HepG2 (cell line): ENCODE data around the gene STPG4. TPM values are rescaled to one million over a fixed set of nuclear protein-coding genes. Genes with fewer than 3 reads are reported as not detected.

Experiments used
- ASH2L ChIP-seq: fragments of 300-600, 200-600 bp; sonication (generic); IDR thresholded peaks from 2 replicates; pipeline ENCODE4 v1.7.0; 2017; ENCODE audit warnings: low read depth, mild to moderate bottlenecking, moderate library complexity, mixed read lengths, low read length; ENCODE audit not compliant: insufficient read length
- CHD4 ChIP-seq: fragments of 200-600 bp; sonication (generic); IDR thresholded peaks from 2 replicates; pipeline ENCODE4 v1.7.0; 2017; ENCODE audit warnings: mild to moderate bottlenecking, low read length, borderline replicate concordance
- HNF4G ChIP-seq, 2 experiments: sonication (generic) in 1 of 2; formaldehyde crosslinking in 1 of 2; IDR thresholded peaks; 2 replicates each; pipeline versions ENCODE4 v1.4.0 to v1.6.1; 2011 to 2020; ENCODE audit warnings: borderline replicate concordance in 2 of 2, low read depth in 2 of 2, mild to moderate bottlenecking in 2 of 2, low read length in 1 of 2, missing genetic modification reagents in 1 of 2, moderate library complexity in 1 of 2
- RFXAP ChIP-seq: sonication (generic); formaldehyde crosslinking; IDR thresholded peaks from 2 replicates; pipeline ENCODE4 v1.4.0; 2020; ENCODE audit warnings: missing genetic modification reagents, borderline replicate concordance
- ZNF121 ChIP-seq: sonication (generic); formaldehyde crosslinking; IDR thresholded peaks from 2 replicates; pipeline ENCODE4 v1.5.0; 2020; ENCODE audit warnings: mild to moderate bottlenecking, missing genetic modification reagents
- ZNF260 ChIP-seq: sonication (generic); formaldehyde crosslinking; IDR thresholded peaks from 2 replicates; pipeline ENCODE4 v1.4.0; 2020; ENCODE audit warnings: missing genetic modification reagents, low read depth, mild to moderate bottlenecking, borderline replicate concordance
- ZNF660 ChIP-seq: sonication (generic); formaldehyde crosslinking; IDR thresholded peaks from 2 replicates; pipeline ENCODE4 v1.5.1; 2020; ENCODE audit warnings: mild to moderate bottlenecking, low read depth, missing genetic modification reagents, borderline replicate concordance
- ZNF761 ChIP-seq: sonication (generic); formaldehyde crosslinking; conservative IDR thresholded peaks from 2 replicates; pipeline ENCODE4 v1.4.0; 2020; ENCODE audit warnings: mild to moderate bottlenecking, missing genetic modification reagents
- polyA plus RNA-seq, 8 experiments: library from polyadenylated mRNA; depleted of rRNA in 3 of 8; stranded (reverse) in 7 of 8; unstranded in 1 of 8; fragments of >200 nt; fragmentation: Illumina TruSeq in 4 of 8; extraction: Trizol in 4 of 8; gene quantifications; 2 replicates each; pipeline versions ENCODE4 v1.2.1 to v1.2.3, GENCODE V29; 2011 to 2016; ENCODE audit warnings: low read depth in 4 of 8, missing spikeins in 1 of 8, mixed read lengths in 1 of 8; ENCODE audit not compliant: insufficient read depth in 1 of 8
- total RNA-seq, 5 experiments: library from RNA; depleted of rRNA; stranded (reverse); fragments of >200 nt; fragmentation: Illumina TruSeq; extraction: Trizol; gene quantifications; 2 replicates each; pipeline ENCODE4 v1.2.3, GENCODE V29; 2016; ENCODE audit warnings: low read depth in 1 of 5
- TF ChIP-seq, protein P1 (sequence below): sonication (generic); formaldehyde crosslinking; IDR thresholded peaks from 2 replicates; pipeline ENCODE4 v1.9.0; 2021; ENCODE audit warnings: mild to moderate bottlenecking, missing genetic modification reagents
- TF ChIP-seq, protein P2 (sequence below): sonication (generic); formaldehyde crosslinking; IDR thresholded peaks from 2 replicates; pipeline ENCODE4 v1.4.0; 2020; ENCODE audit warnings: mild to moderate bottlenecking, missing genetic modification reagents
- TF ChIP-seq, protein P3 (sequence below): sonication (generic); formaldehyde crosslinking; IDR thresholded peaks from 2 replicates; pipeline ENCODE4 v1.4.0; 2020; ENCODE audit warnings: missing genetic modification reagents, mild to moderate bottlenecking, borderline replicate concordance
- TF ChIP-seq, protein P4 (sequence below): sonication (generic); formaldehyde crosslinking; IDR thresholded peaks from 2 replicates; pipeline ENCODE4 v1.5.1; 2020; ENCODE audit warnings: mild to moderate bottlenecking, missing genetic modification reagents

The STPG4 gene
- total and polyA plus RNA-seq, 2 of the 13 experiments (the other 11 are each of a cell fraction or from before 2014, with no cell fraction given), result 0.11 to 0.15 TPM

DNA sequence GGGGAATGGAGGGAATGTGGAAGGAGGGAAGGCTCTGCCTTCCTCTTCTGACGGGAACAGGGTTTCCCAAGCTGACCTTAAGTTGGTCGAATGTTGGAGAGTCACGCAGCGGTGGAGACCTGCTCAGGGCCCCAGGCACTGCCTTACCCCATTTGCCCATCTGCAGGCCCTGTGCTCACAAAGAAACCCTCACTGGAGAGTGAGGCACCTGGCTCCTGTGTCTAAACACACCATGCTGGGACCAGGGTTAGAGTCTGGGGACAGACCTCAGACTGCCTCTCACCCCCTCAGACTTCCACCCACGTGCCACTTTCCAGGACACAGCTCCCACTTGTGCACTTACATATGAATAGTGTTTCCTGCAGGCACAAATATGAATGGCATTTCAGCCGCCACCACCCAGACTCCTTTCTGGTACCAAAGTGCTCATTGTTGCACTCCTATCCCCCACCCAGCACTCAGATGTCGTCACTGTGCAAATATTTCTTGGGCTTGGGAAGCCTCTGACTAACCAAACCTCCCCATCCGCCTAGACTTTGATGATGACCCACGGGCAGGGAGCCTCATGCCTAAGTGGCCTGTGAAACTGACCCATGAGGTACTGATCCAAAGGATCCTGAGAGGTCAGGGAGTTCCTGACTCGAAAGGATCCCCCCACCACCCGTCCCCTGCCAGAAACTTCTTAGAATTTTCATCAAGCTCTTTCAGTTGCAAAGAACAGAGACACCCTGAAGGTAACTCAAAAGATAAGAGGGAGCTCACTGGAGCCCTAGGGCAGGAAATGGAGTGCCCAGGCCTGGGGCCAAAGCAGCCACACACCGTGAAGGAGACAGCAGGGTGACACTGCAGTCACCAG, 78.3 kb downstream of the STPG4 start (continued):
- TF ChIP-seq, protein P1, sequence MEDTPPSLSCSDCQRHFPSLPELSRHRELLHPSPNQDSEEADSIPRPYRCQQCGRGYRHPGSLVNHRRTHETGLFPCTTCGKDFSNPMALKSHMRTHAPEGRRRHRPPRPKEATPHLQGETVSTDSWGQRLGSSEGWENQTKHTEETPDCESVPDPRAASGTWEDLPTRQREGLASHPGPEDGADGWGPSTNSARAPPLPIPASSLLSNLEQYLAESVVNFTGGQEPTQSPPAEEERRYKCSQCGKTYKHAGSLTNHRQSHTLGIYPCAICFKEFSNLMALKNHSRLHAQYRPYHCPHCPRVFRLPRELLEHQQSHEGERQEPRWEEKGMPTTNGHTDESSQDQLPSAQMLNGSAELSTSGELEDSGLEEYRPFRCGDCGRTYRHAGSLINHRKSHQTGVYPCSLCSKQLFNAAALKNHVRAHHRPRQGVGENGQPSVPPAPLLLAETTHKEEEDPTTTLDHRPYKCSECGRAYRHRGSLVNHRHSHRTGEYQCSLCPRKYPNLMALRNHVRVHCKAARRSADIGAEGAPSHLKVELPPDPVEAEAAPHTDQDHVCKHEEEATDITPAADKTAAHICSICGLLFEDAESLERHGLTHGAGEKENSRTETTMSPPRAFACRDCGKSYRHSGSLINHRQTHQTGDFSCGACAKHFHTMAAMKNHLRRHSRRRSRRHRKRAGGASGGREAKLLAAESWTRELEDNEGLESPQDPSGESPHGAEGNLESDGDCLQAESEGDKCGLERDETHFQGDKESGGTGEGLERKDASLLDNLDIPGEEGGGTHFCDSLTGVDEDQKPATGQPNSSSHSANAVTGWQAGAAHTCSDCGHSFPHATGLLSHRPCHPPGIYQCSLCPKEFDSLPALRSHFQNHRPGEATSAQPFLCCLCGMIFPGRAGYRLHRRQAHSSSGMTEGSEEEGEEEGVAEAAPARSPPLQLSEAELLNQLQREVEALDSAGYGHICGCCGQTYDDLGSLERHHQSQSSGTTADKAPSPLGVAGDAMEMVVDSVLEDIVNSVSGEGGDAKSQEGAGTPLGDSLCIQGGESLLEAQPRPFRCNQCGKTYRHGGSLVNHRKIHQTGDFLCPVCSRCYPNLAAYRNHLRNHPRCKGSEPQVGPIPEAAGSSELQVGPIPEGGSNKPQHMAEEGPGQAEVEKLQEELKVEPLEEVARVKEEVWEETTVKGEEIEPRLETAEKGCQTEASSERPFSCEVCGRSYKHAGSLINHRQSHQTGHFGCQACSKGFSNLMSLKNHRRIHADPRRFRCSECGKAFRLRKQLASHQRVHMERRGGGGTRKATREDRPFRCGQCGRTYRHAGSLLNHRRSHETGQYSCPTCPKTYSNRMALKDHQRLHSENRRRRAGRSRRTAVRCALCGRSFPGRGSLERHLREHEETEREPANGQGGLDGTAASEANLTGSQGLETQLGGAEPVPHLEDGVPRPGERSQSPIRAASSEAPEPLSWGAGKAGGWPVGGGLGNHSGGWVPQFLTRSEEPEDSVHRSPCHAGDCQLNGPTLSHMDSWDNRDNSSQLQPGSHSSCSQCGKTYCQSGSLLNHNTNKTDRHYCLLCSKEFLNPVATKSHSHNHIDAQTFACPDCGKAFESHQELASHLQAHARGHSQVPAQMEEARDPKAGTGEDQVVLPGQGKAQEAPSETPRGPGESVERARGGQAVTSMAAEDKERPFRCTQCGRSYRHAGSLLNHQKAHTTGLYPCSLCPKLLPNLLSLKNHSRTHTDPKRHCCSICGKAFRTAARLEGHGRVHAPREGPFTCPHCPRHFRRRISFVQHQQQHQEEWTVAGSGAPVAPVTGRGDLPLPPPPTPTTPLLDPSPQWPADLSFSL (CRISPR knock-in tag), result no peak; the same call in 1 of the 2 replicates
- peak; percentile 70; the same call in 1 of the 2 replicates for TF ChIP-seq HNF4G (IDR thresholded peaks at IDR 0.05; ENCODE audit: borderline replicate concordance, low read depth, low read length)
- peak; percentile 84 for TF ChIP-seq HNF4G (CRISPR knock-in tag; IDR thresholded peaks at IDR 0.05; ENCODE audit: borderline replicate concordance, low read depth)
- TF ChIP-seq RFXAP (CRISPR knock-in tag), result 0 out of 2 replicates have a peak, but pooled peaks have one; percentile 46
- TF ChIP-seq ASH2L, result no peak
- TF ChIP-seq, protein P2, sequence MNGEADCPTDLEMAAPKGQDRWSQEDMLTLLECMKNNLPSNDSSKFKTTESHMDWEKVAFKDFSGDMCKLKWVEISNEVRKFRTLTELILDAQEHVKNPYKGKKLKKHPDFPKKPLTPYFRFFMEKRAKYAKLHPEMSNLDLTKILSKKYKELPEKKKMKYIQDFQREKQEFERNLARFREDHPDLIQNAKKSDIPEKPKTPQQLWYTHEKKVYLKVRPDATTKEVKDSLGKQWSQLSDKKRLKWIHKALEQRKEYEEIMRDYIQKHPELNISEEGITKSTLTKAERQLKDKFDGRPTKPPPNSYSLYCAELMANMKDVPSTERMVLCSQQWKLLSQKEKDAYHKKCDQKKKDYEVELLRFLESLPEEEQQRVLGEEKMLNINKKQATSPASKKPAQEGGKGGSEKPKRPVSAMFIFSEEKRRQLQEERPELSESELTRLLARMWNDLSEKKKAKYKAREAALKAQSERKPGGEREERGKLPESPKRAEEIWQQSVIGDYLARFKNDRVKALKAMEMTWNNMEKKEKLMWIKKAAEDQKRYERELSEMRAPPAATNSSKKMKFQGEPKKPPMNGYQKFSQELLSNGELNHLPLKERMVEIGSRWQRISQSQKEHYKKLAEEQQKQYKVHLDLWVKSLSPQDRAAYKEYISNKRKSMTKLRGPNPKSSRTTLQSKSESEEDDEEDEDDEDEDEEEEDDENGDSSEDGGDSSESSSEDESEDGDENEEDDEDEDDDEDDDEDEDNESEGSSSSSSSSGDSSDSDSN (CRISPR knock-in tag), result peak; percentile 48; the same call in 1 of the 2 replicates
- TF ChIP-seq, protein P3, sequence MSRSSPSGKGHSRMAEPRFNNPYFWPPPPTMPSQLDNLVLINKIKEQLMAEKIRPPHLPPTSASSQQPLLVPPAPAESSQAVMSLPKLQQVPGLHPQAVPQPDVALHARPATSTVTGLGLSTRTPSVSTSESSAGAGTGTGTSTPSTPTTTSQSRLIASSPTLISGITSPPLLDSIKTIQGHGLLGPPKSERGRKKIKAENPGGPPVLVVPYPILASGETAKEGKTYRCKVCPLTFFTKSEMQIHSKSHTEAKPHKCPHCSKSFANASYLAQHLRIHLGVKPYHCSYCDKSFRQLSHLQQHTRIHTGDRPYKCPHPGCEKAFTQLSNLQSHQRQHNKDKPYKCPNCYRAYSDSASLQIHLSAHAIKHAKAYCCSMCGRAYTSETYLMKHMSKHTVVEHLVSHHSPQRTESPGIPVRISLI (CRISPR knock-in tag), result no peak
- no peak; the same call in 1 of the 2 replicates for TF ChIP-seq ZNF121 (CRISPR knock-in tag)
- TF ChIP-seq CHD4, result peak; percentile 92; the same call in 1 of the 2 replicates
- TF ChIP-seq ZNF260 (CRISPR knock-in tag), result no peak
- TF ChIP-seq, protein P4, sequence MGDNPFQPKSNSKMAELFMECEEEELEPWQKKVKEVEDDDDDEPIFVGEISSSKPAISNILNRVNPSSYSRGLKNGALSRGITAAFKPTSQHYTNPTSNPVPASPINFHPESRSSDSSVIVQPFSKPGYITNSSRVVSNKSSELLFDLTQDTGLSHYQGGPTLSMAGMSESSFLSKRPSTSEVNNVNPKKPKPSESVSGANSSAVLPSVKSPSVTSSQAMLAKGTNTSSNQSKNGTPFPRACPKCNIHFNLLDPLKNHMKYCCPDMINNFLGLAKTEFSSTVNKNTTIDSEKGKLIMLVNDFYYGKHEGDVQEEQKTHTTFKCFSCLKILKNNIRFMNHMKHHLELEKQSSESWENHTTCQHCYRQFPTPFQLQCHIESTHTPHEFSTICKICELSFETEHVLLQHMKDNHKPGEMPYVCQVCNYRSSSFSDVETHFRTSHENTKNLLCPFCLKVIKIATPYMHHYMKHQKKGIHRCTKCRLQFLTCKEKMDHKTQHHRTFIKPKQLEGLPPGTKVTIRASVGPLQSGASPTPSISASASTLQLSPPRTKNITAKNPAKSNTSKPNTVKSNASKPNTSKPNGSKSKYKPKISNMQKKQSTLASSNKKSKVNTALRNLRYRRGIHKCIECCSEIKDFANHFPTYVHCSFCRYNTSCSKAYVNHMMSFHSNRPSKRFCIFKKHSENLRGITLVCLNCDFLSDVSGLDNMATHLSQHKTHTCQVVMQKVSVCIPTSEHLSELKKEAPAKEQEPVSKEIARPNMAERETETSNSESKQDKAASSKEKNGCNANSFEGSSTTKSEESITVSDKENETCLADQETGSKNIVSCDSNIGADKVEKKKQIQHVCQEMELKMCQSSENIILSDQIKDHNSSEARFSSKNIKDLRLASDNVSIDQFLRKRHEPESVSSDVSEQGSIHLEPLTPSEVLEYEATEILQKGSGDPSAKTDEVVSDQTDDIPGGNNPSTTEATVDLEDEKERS (CRISPR knock-in tag), result peak; percentile 45; the same call in 1 of the 2 replicates
- 0 out of 2 replicates have a peak, but pooled peaks have one; percentile 2 for TF ChIP-seq ZNF660 (CRISPR knock-in tag)
- peak; percentile 81; the same call in 1 of the 2 replicates for TF ChIP-seq ZNF761 (CRISPR knock-in tag)
